Measurements from ENCODE around the gene RORC. TPM values are rescaled to one million over a fixed set of nuclear protein-coding genes. Genes with fewer than 3 reads are reported as not detected.

The RORC gene
- total RNA-seq, 2 donors from 2014 or later, result 20.5 to 27.7 TPM

GRCh38 chr1:151799179-151800022, 32.2 kb downstream of the RORC start:
- DNase-seq, result no peak
- Histone ChIP-seq H3K9ac (ENCODE audit: low read depth in 2 of 2, low read length in 2 of 2) (no peak overlapping the region), H3K4me1 (no peaks in the 10 kb centered on the region), H3K4me3 (no peak overlapping the region), H3K27me3 (no peaks in the 10 kb centered on the region), H3K27ac (no peak overlapping the region), H3K9me3 (no peaks in the 10 kb centered on the region), H3K36me3 (no peaks in the 10 kb centered on the region)
- intact Hi-C loops (cut with DNase I), result no loop called here
- TF ChIP-seq, protein P1, sequence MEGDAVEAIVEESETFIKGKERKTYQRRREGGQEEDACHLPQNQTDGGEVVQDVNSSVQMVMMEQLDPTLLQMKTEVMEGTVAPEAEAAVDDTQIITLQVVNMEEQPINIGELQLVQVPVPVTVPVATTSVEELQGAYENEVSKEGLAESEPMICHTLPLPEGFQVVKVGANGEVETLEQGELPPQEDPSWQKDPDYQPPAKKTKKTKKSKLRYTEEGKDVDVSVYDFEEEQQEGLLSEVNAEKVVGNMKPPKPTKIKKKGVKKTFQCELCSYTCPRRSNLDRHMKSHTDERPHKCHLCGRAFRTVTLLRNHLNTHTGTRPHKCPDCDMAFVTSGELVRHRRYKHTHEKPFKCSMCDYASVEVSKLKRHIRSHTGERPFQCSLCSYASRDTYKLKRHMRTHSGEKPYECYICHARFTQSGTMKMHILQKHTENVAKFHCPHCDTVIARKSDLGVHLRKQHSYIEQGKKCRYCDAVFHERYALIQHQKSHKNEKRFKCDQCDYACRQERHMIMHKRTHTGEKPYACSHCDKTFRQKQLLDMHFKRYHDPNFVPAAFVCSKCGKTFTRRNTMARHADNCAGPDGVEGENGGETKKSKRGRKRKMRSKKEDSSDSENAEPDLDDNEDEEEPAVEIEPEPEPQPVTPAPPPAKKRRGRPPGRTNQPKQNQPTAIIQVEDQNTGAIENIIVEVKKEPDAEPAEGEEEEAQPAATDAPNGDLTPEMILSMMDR (IDR thresholded peaks at IDR 0.05), result no peak

DNA sequence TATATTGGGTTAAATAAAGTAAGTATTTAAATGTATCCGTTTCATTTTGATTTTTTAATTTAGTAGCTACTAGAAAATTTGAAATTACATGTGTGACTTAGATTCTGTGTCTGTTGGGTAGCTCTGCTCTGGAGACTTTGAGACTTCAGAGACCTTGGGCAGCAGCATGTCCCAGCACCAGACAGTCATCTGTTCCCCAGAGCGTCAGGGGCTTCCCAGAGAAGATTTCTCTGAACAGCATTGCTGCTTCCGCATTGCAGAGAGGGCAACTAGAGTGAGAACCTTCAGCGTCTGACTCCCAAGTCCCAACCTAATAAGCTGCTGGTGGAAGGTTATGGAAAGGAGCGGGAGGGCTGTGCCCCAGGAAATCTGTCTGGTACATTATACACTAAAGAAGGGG, 33.0 kb downstream of the RORC start:
- Histone ChIP-seq H3K4me3 (no peak overlapping the region), H3K4me1 (no peaks in the 10 kb centered on the region), H3K27ac (no peak overlapping the region), H3K36me3 (no peaks in the 10 kb centered on the region), H3K27me3 (no peaks in the 10 kb centered on the region), H3K9me3 (no peaks in the 10 kb centered on the region), H3K9ac (ENCODE audit: low read depth in 2 of 2, low read length in 2 of 2) (no peak overlapping the region)
- no peak for DNase-seq
- TF ChIP-seq, protein P1 (IDR thresholded peaks at IDR 0.05), result no peak
- intact Hi-C loops (cut with DNase I), result no loop called here

GRCh38 chr1:151790940-151791651, 40.5 kb downstream of the RORC start:
- no peaks in the 10 kb centered on the region for H3K4me1 ChIP-seq
- no peaks in the 10 kb centered on the region for H3K9me3 ChIP-seq
- DNase-seq, result peak; percentile 35
- H3K9ac ChIP-seq (ENCODE audit: low read depth in 2 of 2, low read length in 2 of 2), result peak overlapping the region; percentile 51 to 89
- H3K27me3 ChIP-seq, result no peaks in the 10 kb centered on the region
- intact Hi-C loops (cut with DNase I), result no loop called here
- H3K4me3 ChIP-seq, result peak overlapping the region; percentile 65
- no peaks in the 10 kb centered on the region for H3K36me3 ChIP-seq
- peak overlapping the region; percentile 61 for H3K27ac ChIP-seq
- TF ChIP-seq, protein P1 (IDR thresholded peaks at IDR 0.05), result no peak

GRCh38 chr1:151790071-151790939, 41.3 kb downstream of the RORC start, which contains the start of gene TDRKH:
TSS of gene TDRKH (minus strand) at chr1:151790500. CDS start at chr1:151783022, 7,478 bp downstream.
- peak within 1 kb of the TSS; percentile 61 for H3K27ac ChIP-seq

More at GRCh38 chr1:151790071-151790939, 41.3 kb downstream of the RORC start, which contains the start of gene TDRKH:
- peak within 1 kb of the TSS; percentile 71 to 89 for H3K9ac ChIP-seq (ENCODE audit: low read depth in 2 of 2, low read length in 2 of 2)
- no peaks in the 10 kb centered on the region for H3K27me3 ChIP-seq
- no peaks in the 10 kb centered on the region for H3K36me3 ChIP-seq
- H3K4me3 ChIP-seq, result peak within 1 kb of the TSS; percentile 65
- TF ChIP-seq, protein P1 (IDR thresholded peaks at IDR 0.05), result peak; percentile 12
- H3K9me3 ChIP-seq, result no peaks in the 10 kb centered on the region
- DNase-seq, result peak; percentile 98
- intact Hi-C loops (cut with DNase I), result no loop called here
- no peaks in the 10 kb centered on the region for H3K4me1 ChIP-seq

Measured in colonic mucosa (tissue), 4 donors.